ENCODE data around the gene NUMBL. TPM values are rescaled to one million over a fixed set of nuclear protein-coding genes. Genes with fewer than 3 reads are reported as not detected.

NUMBL gene
- total and polyA plus RNA-seq, 2 of the 8 experiments (the other 6 are each of a cell fraction or from before 2014, with no cell fraction given), result 13.5 to 24.8 TPM

DNA sequence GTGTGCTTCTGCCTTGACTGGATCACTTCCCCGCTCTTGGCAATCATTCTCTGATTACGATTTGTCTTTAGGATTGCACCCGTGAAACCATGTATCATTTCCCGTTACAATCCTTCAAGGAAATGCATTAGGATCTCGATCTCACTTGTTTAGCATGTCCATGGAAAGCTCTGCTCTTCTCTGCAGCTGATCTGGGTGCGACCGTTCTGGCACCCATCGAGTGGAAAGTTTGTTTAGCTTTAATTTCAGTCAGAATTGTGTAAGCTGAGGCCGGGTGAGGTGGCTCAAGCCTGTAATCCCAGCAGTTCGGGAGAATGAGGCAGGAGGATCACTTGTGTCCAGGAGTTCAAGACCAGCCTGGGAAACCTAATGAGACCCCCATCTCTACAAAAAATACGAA is 30.9 kb downstream of the NUMBL start:
- Histone ChIP-seq H2AFZ (ENCODE audit: low read length) (0 out of 2 replicates have a peak overlapping the region, but pooled peaks have one; percentile 7), H3K27ac (ENCODE audit: low read depth, low read length) (no peak overlapping the region), H3K79me1 (ENCODE audit: low read depth, low read length) (no peaks in the 10 kb centered on the region), H4K91ac (replicated peaks; ENCODE audit: insufficient read length, low read length) (no peak overlapping the region), H3K14ac (ENCODE audit: insufficient read length) (no peak overlapping the region), H3K27me3 (replicated peaks in 1 of 4; ENCODE audit: control insufficient read depth in 3 of 4, extremely low read depth in 1 of 4, insufficient read depth in 3 of 4, low read length in 3 of 4) (no peaks in the 10 kb centered on the region), H3K23ac (ENCODE audit: insufficient read length) (no peak overlapping the region), H3K4me1 (replicated peaks in 1 of 4; ENCODE audit: control insufficient read depth in 3 of 4, insufficient read depth in 4 of 4, low read length in 3 of 4) (peaks cover 0 to 4% (median 3%) of the 10 kb centered on the region in 4 experiments; a peak in 5 of 7 replicates), H2BK12ac (ENCODE audit: low read depth, low read length) (0 out of 2 replicates have a peak overlapping the region, but pooled peaks have one; percentile 27), H2BK20ac (ENCODE audit: low read length) (no peak overlapping the region), H2BK120ac (replicated peaks; ENCODE audit: low read depth, low read length) (no peak overlapping the region), H3K18ac (ENCODE audit: extremely low read depth, low read length) (no peak overlapping the region), H4K20me1 (replicated peaks in 1 of 2; ENCODE audit: control insufficient read depth in 1 of 2, insufficient read depth in 2 of 2, low read length in 2 of 2) (no peaks in the 10 kb centered on the region), H2BK15ac (ENCODE audit: low read length) (no peak overlapping the region), H4K8ac (ENCODE audit: extremely low read depth, insufficient read depth, low read length) (no peak overlapping the region), H3K56ac (replicated peaks; ENCODE audit: insufficient read length, low read depth, low read length) (no peak overlapping the region), H3K4ac (replicated peaks; ENCODE audit: insufficient read length, low read depth, low read length) (no peak overlapping the region), H3K4me3 (ENCODE audit: extremely low read depth in 1 of 4, insufficient read depth in 2 of 4, low read depth in 3 of 4, low read length in 4 of 4) (no peak overlapping the region), H3K9me3 (ENCODE audit: insufficient read depth in 2 of 2, low read depth in 1 of 2, low read length in 1 of 2) (no peaks in the 10 kb centered on the region), H3K36me3 (ENCODE audit: control insufficient read depth in 2 of 4, insufficient read depth in 4 of 4, low read length in 3 of 4) (no peaks in the 10 kb centered on the region), H2AK5ac (ENCODE audit: low read depth, low read length) (no peak overlapping the region), H3K9ac (replicated peaks in 1 of 4; ENCODE audit: extremely low read depth in 1 of 4, low read depth in 3 of 4, low read length in 3 of 4) (no peak overlapping the region), H3K79me2 (ENCODE audit: control insufficient read depth in 1 of 2, insufficient read depth in 2 of 2, low read length in 2 of 2) (no peaks in the 10 kb centered on the region), H3K4me2 (ENCODE audit: insufficient read depth in 1 of 2, low read depth in 2 of 2, low read length in 2 of 2) (no peak overlapping the region), H4K5ac (ENCODE audit: insufficient read length, low read depth, low read length) (no peak overlapping the region), H2BK5ac (ENCODE audit: low read depth, low read length) (no peak overlapping the region), H3K23me2 (ENCODE audit: low read depth, low read length) (no peaks in the 10 kb centered on the region; the same call in 1 of the 2 replicates)
- 88% methylated on average over 11 of the region's 11 CpGs; no CpG with 5 or more reads in 1 of the 2 experiments for WGBS, 2 experiments (ENCODE audit: extremely low coverage in 1 of 2, insufficient coverage in 1 of 2, insufficient read length in 1 of 2, insufficient replicate concordance in 2 of 2, low coverage in 1 of 2, low lambda C conversion rate in 2 of 2, missing lambda C conversion rate in 1 of 2)
- ChIA-PET CTCF (ENCODE audit: partially characterized antibody) (interaction anchor here (0.9 kb wide), 1 partner anchor 43 kb away, joined by 3 read pairs; no protein-coding TSS in a partner anchor), POLR2A (ENCODE audit: partially characterized antibody) (interaction anchor here (0.7 to 1.6 kb wide), 3 partner anchors 43 to 1200 kb away, joined by 3 to 4 read pairs (median 3); partner anchors contain the start of genes ACTMAP and RPS19)
- no peak for DNase-seq (ENCODE audit: low read depth in 1 of 2, low spot score in 2 of 2)
- no peak for FAIRE-seq
- TF ChIP-seq KDM4A (IDR thresholded peaks at IDR 0.05; ENCODE audit: low read depth, low read length, severe bottlenecking) (no peak), ASH2L (IDR thresholded peaks at IDR 0.05; ENCODE audit: low read length) (no peak), BACH1 (IDR thresholded peaks at IDR 0.05; ENCODE audit: low read length) (no peak), EZH2 (IDR thresholded peaks at IDR 0.05; ENCODE audit: low read depth, low read length, severe bottlenecking) (no peak), TAF1 (IDR thresholded peaks at IDR 0.05; ENCODE audit: low read depth, low read length) (no peak), KDM5A (IDR thresholded peaks at IDR 0.05; ENCODE audit: low read length) (no peak), CHD1 (IDR thresholded peaks at IDR 0.05; ENCODE audit: low read depth, low read length) (no peak), SP2 (IDR thresholded peaks at IDR 0.05; ENCODE audit: low read length) (no peak), BCL11A (IDR thresholded peaks at IDR 0.05; ENCODE audit: low read depth in 2 of 2, low read length in 2 of 2) (no peak), JUND (IDR thresholded peaks at IDR 0.05; ENCODE audit: low read length) (no peak)
- TF ChIP-seq, protein P1, sequence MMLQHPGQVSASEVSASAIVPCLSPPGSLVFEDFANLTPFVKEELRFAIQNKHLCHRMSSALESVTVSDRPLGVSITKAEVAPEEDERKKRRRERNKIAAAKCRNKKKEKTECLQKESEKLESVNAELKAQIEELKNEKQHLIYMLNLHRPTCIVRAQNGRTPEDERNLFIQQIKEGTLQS (IDR thresholded peaks at IDR 0.05; ENCODE audit: insufficient read depth, low read depth, low read length), result no peak
- TF ChIP-seq, protein P2, sequence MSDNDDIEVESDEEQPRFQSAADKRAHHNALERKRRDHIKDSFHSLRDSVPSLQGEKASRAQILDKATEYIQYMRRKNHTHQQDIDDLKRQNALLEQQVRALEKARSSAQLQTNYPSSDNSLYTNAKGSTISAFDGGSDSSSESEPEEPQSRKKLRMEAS (IDR thresholded peaks at IDR 0.05), result no peak
- TF ChIP-seq, protein P3, sequence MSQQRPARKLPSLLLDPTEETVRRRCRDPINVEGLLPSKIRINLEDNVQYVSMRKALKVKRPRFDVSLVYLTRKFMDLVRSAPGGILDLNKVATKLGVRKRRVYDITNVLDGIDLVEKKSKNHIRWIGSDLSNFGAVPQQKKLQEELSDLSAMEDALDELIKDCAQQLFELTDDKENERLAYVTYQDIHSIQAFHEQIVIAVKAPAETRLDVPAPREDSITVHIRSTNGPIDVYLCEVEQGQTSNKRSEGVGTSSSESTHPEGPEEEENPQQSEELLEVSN (IDR thresholded peaks at IDR 0.05), result no peak
